Fibroblast of skin of right quadriceps (primary cell): ENCODE data around the gene OR51V1.
"Not testable (repeated sequence)": the region's sequence is repeated elsewhere in the genome, so short reads cannot be mapped to it uniquely, and the experiment has no call there.

Source experiments
- DNase-seq: peaks from one replicate; pipeline ENCODE4 v3.0.0-alpha.2; 2013

Gene OR51V1

DNA sequence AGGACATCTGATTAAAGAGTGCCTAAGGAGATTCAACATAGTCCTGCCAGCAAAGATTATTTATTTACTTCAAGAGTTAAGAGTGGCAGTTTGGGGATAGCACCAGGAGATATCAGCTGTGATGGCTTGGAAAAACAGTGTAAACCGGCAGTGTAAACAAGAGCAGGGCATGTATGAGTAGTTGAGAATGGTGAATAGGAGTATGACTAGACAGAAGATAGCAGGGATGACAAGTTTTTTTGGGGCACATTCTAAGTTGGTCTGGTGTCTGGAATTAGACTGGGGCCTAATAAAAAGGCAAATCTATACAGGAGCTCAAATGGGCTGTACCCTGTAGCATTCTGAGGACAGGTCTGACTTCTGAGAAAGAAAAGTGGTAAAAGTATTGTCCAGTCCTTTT is 39.4 kb downstream of the OR51V1 start:
- DNase-seq = not testable (repeated sequence)

DNA sequence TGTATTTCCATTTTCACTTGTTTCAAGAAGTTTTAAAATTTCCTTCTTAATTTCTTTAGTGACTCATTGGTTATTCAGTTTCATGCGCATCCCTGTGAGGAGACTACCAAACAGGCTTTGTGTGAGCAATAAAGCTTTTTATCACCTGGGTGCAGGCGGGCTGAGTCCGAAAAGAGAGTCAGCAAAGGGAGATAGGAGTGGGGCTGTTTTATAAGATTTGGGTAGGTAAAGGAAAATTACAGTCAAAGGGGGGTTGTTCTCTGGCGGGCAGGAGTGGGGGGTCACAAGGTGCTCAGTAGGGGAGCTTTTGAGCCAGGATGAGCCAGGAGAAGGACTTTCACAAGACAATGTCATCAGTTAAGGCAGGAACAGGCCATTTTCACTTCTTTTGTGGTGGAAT is 40.3 kb downstream of the OR51V1 start:
- not testable (repeated sequence) for DNase-seq

- DNase-seq = no peak
Observed at GRCh38 chr11:5159806-5160205, 40.7 kb downstream of the OR51V1 start.

DNA sequence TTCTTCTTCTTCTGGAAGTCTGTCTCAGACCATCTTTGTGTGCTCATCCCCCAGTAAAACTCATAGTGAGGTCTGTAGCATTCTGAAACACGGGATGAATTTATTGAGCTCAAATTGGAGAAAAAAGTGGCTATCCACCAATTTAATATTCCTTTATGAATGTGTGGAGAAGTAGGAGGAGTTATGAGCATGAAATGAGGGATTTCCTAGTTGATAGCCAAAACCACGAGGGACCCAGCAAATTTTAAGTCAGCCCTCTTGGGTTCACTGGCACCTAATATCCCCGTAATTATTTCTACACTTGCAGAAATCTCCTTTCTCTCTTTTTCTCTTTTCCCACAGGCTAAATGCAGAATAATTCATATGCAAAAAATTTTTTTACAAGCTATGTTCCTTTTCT is 45.8 kb downstream of the OR51V1 start, which contains the start of gene OR52A1:
TSS of gene OR52A1 (minus strand) at position 101 of the 400 bp plus-strand sequence. CDS start 2,388 bp downstream, outside the sequence.
- DNase-seq = no peak

DNA sequence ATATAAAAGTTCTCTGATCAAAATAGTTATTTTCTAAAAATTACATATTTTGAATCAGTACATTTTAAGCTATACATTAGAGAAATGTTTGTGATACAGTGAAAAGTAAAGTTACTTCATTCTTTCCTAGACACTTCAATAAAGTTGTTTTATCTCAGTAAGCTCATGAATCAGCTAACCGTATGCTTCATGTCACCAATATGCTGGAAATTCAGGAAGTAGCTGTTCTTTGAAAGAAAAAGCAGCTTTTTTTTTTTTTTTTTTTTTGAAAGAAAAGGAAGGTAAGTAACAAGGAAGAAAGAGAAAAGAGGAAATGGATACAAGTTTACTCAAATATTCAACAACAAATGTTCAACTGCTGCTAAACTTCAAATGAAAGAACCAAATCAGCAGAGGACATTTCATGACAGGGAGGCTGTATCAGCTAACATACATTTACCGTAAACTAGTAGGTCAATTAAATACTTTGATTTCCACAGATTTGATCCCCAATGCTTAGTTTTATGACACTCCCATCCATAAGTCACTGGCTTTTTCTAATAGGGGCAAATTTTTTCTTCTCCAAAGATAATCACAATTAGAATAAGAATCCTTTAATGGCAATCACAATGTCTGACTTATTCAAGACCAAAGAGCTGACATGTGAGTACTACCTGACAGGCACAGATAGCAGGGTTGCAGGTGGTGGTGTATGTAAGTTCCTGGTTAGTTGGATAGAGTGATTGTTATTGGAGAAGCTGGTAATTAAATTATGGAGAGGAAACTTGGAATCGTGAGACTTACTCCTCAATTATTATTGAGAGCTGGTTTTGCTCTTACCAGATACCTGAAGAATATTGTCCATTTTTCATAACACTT is 46.7 kb downstream of the OR51V1 start:
- no peak for DNase-seq

GRCh38 chr11:5151713-5152153 is 48.7 kb downstream of the OR51V1 start:
- DNase-seq = no peak
